ENCODE results near the gene TOMM70. TPM values are rescaled to one million over a fixed set of nuclear protein-coding genes. Genes with fewer than 3 reads are reported as not detected.

TOMM70 gene
- total and polyA plus RNA-seq, 3 donors from 2014 or later: 32.9 to 43.3 (median 35.4) TPM

- no peak for TF ChIP-seq CTCF (IDR thresholded peaks at IDR 0.05)
- TF ChIP-seq POLR2A (IDR thresholded peaks at IDR 0.05): no peak
- no peak overlapping the region for H3K27ac ChIP-seq
- H3K36me3 ChIP-seq (ENCODE audit: low read depth, missing control alignments): no peaks in the 10 kb centered on the region
- intact Hi-C loops (cut with DNase I; ENCODE audit: low total_unique reads): no loop called here
- no peak overlapping the region for H3K4me3 ChIP-seq
- no peak for DNase-seq
- no peaks in the 10 kb centered on the region for H3K4me1 ChIP-seq
- H3K9me3 ChIP-seq: no peaks in the 10 kb centered on the region
- no peaks in the 10 kb centered on the region for H3K27me3 ChIP-seq
These were observed 75.1 kb downstream of the TOMM70 start for GRCh38 chr3:100325827-100326226.

GRCh38 chr3:100324044-100324443 is 76.8 kb downstream of the TOMM70 start:
- DNase-seq: no peak
- Histone ChIP-seq H3K9me3 (no peaks in the 10 kb centered on the region), H3K27me3 (no peaks in the 10 kb centered on the region), H3K27ac (no peak overlapping the region), H3K36me3 (ENCODE audit: low read depth, missing control alignments) (no peaks in the 10 kb centered on the region), H3K4me1 (no peaks in the 10 kb centered on the region), H3K4me3 (no peak overlapping the region)
- intact Hi-C loops (cut with DNase I; ENCODE audit: low total_unique reads): no loop called here
- no peak for TF ChIP-seq CTCF (IDR thresholded peaks at IDR 0.05)

GRCh38 chr3:100319951-100320350 is 80.9 kb downstream of the TOMM70 start:
- H3K27me3 ChIP-seq: no peaks in the 10 kb centered on the region
- 78 to 80% methylated on average over 2 of the region's 2 CpGs for WGBS, 2 donors
- no peak for DNase-seq
- H3K4me3 ChIP-seq: no peak overlapping the region
- H3K9me3 ChIP-seq: no peaks in the 10 kb centered on the region
- TF ChIP-seq POLR2A (IDR thresholded peaks at IDR 0.05) (no peak), CTCF (IDR thresholded peaks at IDR 0.05) (no peak)
- H3K4me1 ChIP-seq: peaks cover 4% of the 10 kb centered on the region
- no peaks in the 10 kb centered on the region for H3K36me3 ChIP-seq (ENCODE audit: low read depth, missing control alignments)
- H3K27ac ChIP-seq: no peak overlapping the region
- intact Hi-C loops (cut with DNase I; ENCODE audit: low total_unique reads): no loop called here

- Histone ChIP-seq H3K4me3 (no peak overlapping the region), H3K27ac (no peak overlapping the region), H3K36me3 (ENCODE audit: low read depth, missing control alignments) (no peaks in the 10 kb centered on the region), H3K27me3 (no peaks in the 10 kb centered on the region), H3K9me3 (no peaks in the 10 kb centered on the region), H3K4me1 (peaks cover 4% of the 10 kb centered on the region)
- WGBS, 2 donors: 57 to 67% methylated on average over 2 of the region's 2 CpGs
- TF ChIP-seq POLR2A (IDR thresholded peaks at IDR 0.05): no peak
- TF ChIP-seq CTCF (IDR thresholded peaks at IDR 0.05): no peak
- DNase-seq: no peak
- intact Hi-C loops (cut with DNase I; ENCODE audit: low total_unique reads): no loop called here
These were observed 83.0 kb downstream of the TOMM70 start for GRCh38 chr3:100317912-100318311.

GRCh38 chr3:100316641-100317069 is 84.2 kb downstream of the TOMM70 start:
- Histone ChIP-seq H3K9me3 (no peaks in the 10 kb centered on the region), H3K27ac (no peak overlapping the region), H3K4me3 (no peak overlapping the region), H3K36me3 (ENCODE audit: low read depth, missing control alignments) (no peaks in the 10 kb centered on the region), H3K27me3 (no peaks in the 10 kb centered on the region), H3K4me1 (peaks cover 4% of the 10 kb centered on the region)
- TF ChIP-seq CTCF (IDR thresholded peaks at IDR 0.05): peak; percentile 46 to 61 (median 47)
- TF ChIP-seq POLR2A (IDR thresholded peaks at IDR 0.05): no peak
- DNase-seq: peak; percentile 41
- intact Hi-C loops (cut with DNase I; ENCODE audit: low total_unique reads): no loop called here
- WGBS, 2 donors: 40 to 42% methylated on average over 8 of the region's 8 CpGs

Other genes starting within 250 kb of the TOMM70 start
- gene TBC1D23, start 140.1 kb downstream of the TOMM70 start, total RNA-seq: 10 to 100 TPM; 28.7 to 35.6 TPM
- 20.6 TPM for gene TBC1D23, start 140.1 kb downstream of the TOMM70 start, polyA plus RNA-seq (ENCODE audit: insufficient read depth, low read depth, low replicate concordance)
- gene NIT2, start 66.3 kb downstream of the TOMM70 start, total RNA-seq: 10 to 100 TPM; 22.9 to 29.1 TPM
- gene NIT2, start 66.3 kb downstream of the TOMM70 start, polyA plus RNA-seq (ENCODE audit: insufficient read depth, low read depth, low replicate concordance): 21.7 TPM
- gene LNP1, start 450 bp upstream of the TOMM70 start, total RNA-seq: 10 to 100 TPM; 14.1 to 20.9 TPM
- 57.6 TPM for gene LNP1, start 450 bp upstream of the TOMM70 start, polyA plus RNA-seq (ENCODE audit: insufficient read depth, low read depth, low replicate concordance)
- gene TMEM45A, start 91.5 kb upstream of the TOMM70 start, total RNA-seq: 10 to 100 TPM; 12.2 to 18.3 TPM
- gene TMEM45A, start 91.5 kb upstream of the TOMM70 start, polyA plus RNA-seq (ENCODE audit: insufficient read depth, low read depth, low replicate concordance): 56.0 TPM
- under 1 TPM; 0.16 to 0.43 TPM for gene ADGRG7, start 208.5 kb upstream of the TOMM70 start, total RNA-seq
- gene ADGRG7, start 208.5 kb upstream of the TOMM70 start, polyA plus RNA-seq (ENCODE audit: insufficient read depth, low read depth, low replicate concordance): not detected